ENCODE data around the gene ELAC2.

DNA sequence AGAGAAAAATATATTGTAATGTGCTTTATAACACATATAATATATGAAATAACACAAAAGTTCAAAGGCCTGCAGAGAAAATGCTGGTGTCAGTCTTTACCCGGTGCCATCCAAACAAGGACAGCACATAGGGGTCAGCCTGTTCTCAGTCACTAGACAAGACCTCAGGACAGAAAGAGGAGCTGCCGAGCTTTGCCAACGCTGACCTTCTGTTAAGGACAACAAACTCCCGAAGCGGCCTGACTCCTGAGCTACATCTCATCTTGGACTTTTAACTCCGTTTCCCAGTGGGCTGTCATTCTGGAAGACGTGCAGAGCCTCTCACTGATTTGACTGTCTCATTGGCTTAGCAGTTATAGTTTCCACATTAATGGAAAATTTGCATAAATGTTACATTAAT, 6.9 kb downstream of the ELAC2 start:
- TF ChIP-seq, protein P1, sequence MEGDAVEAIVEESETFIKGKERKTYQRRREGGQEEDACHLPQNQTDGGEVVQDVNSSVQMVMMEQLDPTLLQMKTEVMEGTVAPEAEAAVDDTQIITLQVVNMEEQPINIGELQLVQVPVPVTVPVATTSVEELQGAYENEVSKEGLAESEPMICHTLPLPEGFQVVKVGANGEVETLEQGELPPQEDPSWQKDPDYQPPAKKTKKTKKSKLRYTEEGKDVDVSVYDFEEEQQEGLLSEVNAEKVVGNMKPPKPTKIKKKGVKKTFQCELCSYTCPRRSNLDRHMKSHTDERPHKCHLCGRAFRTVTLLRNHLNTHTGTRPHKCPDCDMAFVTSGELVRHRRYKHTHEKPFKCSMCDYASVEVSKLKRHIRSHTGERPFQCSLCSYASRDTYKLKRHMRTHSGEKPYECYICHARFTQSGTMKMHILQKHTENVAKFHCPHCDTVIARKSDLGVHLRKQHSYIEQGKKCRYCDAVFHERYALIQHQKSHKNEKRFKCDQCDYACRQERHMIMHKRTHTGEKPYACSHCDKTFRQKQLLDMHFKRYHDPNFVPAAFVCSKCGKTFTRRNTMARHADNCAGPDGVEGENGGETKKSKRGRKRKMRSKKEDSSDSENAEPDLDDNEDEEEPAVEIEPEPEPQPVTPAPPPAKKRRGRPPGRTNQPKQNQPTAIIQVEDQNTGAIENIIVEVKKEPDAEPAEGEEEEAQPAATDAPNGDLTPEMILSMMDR (conservative IDR thresholded peaks at IDR 0.05; ENCODE audit: low read depth, low read length): no peak
- no peak for TF ChIP-seq EZH2 (IDR thresholded peaks at IDR 0.05; ENCODE audit: borderline replicate concordance, low read depth, low read length, poor library complexity, severe bottlenecking)

All from A673 (cell line).